HG03095 (cell line): Measurements from ENCODE around the gene SLC6A19.

Experiments
- ATAC-seq: cut with Tn5 transposase; IDR thresholded peaks from one replicate; pipeline ENCODE4 v1.9.1; 2021; ENCODE audit warnings: moderate library complexity; ENCODE audit not compliant: unreplicated experiment

The SLC6A19 gene

DNA sequence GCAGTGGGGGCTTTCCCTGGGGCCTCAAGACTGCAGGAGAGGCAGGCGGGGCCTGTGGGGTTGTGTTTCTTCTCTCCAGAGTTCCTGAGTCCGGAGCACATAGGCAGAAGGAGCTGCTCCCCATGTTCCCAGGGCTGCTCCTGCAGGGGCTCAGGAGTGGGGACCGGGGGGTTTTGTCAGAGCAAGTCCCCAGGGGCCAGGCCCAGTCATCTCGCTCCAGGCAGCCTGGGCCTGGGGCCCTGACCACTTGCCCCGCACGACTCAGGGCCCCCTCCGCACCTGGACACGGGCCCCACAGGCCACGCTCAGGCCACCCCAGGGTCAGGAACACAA is 22.0 kb upstream of the SLC6A19 start:
- no peak for ATAC-seq

DNA sequence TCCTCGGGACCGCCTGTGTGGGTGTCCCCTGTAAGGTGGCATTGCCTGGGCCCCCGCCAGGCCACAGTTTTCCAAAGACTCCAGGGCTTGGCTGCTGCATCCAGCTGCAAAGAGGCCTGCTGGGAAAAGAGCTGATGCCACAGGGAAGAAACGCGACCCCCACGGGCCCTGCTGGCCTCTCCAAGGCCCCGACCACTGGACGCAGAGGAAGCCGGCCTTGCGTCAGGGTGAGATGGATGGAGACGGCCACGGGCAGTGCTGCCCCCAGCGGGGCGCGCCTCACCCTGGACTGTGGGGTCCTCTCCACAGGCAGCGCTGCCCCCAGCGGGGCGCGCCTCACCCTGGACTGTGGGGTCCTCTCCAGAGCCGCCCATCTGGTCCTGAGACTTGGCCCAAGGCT is 21.3 kb upstream of the SLC6A19 start:
- no peak for ATAC-seq

DNA sequence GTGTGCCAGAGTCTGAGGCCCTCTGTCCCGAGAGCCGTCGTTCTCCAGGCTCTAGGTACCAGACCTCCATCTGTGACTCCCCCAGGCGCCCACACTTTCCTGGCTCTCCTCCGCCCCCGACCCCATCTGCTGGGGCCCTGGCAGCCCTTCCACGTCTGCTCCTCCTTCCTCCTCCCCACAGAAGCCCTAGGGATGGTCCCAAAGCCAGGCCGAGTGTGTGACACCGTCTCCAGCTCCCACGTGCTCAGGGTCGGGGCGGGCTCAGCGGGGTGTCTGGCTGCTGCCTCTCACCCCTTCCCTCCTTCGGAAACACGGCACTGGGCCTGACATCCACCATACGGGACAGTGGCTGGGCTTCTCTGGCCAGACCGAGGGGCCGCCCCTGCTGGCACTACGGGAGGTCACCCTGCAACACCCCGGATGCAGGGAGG is 20.5 kb upstream of the SLC6A19 start:
- ATAC-seq, result no peak

DNA sequence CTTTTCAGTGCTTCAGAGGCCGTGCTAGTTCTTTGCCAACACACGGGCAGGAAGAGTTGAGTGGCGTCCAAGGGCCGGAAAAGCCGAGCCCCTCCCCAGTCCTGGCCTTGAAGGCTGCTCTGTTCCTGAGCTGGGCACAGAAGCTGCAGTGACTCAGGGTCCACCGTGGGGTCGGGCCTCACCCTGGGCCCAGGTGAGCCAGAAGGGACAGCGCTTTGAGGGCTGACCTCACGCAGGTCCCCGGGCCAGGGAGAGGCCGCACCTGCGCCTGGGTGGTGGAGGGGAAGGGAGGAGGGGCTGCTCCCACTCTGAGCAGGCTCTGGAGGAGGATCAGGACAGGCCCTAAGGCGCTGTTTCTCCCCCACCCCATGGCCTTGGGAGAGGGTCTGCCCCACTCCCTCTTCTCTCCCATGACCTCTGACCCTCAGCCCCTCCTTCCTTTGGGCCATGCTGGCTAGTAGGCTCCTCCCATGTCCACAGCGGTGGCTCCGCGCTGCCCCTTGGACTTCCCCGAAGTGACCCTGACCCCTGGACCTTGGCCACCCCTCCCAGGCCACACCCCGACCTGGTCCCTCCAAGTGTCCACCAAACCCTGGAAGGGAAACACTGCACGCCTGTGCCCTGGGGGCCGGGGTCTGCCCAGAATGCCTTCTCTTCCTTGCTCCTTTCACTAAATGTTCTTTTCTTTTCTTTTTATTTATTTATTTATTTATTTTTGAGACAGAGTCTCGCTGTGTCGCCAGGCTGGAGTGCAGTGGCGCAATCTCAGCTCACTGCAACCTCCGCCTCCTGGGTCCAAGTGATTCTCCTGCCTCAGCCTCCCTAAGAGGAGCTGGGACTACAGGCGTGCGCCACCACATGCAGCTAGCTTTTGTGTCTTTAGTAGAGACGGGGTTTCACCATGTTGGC is 19.7 kb upstream of the SLC6A19 start:
- no peak for ATAC-seq

DNA sequence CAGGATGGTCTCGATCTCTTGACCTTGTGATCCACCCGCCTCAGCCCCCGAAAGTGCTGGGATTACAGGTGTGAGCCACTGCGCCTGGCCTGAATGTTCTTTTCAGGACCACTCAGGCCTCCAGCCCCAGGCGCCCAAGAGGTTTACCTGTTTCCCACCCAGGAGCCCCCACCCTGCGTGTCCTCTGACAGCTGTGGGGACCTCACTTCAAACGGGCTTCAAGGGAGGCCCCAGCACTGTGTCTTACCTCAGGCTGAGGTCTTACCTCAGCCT is 19.1 kb upstream of the SLC6A19 start:
- no peak for ATAC-seq

DNA sequence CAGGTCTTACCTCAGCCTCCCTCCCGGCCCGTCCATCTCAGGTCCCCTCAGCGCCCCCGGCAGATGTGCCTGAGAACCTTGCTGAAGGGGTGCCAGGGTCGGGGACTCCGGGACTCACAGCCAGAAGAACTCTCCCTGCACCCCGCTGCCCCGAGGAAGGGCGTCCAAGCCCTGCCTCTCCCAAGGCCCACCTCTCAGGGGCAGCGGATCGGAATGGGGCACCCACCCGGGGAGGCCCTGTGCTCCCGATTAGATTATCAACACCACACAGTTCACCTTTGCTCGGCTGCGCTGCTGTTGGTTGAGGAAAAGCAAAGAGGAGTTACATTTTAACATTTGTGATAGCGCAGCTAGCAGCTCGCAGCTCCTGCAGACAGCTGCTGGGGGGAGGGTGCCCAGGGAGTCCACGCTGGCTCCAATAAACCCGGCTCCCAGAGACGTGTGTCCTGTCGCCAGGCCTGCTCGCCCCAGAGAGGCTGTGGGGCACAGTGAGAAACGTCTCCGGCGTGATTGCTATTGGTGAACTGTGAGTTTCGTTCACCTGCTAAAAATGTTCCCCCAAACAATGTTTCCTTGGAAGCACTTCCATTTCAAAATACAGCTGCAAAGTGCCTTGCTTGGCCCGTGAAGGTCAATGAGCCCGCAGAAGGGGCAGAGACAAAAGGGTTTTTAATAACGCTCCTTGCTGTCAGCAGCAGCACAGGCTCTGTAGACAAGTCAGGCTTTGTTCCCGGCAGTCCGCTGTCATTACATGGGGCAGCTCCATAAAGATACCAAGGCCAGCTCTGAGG is 18.6 kb upstream of the SLC6A19 start:
- ATAC-seq, result no peak

DNA sequence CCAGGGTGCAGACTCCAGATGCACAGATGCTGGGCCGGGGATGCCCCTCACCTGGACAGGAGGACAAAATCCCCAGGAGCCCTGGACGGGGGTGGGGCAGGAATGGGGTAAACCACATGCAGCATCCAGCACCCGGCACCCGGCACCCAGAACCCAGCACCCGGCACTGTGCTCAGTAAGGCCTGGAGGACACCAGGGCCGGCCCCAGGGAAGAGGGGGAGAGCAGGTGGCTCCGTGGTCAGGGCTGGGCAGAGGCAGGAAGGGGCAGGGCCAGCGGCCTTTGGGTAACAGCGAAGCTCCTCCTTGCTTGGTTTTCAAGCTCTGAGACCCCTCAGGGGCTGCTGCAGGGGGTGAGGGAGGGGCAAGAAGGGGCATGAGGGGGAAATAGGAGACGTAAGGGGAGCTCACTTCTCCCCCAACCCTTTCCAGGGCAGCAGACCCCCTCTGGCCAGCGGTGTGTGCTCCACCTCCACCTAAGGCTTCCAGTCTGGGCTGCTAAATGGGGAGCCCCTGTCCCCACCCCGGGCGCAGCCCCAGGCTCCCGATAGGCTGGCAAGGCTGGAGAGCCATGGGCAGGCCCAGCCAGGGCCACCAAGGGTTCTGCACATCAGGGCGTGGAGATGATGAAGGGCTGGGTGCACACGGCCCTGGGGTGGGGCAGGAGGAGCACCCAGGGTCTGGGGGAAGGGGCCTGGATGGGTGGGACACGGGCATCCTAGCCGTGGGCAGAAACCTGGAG is 17.8 kb upstream of the SLC6A19 start:
- no peak for ATAC-seq

DNA sequence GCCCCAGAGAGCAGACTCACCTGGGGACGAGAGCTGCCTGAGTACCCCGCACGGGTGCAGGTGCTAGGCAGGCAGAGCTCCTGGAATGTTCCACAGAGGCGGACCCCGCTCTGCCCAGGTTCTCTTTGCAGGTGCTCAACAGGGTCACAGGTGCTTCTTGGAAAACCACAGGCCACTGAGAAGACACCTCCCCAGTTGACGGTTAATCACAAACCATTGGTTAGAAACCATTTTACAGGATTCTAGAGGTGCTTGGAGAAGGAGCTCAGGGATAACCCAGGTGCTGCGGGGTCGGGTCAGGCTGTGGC is 17.3 kb upstream of the SLC6A19 start:
- no peak for ATAC-seq

DNA sequence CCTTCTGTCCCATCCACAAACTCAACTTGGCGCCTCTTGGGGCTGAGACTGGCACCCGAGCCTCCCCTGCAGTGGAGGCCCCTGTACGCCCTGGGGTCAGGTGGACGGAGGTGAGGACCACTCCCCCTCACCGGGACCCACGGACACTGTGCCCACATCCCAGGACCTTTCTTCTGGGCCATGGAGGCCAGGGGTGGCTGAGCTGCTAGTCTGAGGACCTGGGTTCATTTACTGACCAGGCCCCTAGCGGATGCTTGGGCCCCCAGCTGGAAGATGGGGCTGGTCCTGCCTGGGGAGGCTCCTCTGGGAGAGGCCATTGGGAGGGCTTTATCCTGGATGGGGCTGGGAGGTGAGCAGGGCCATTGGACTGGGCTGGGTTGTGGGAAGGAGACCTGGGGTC is 16.9 kb upstream of the SLC6A19 start:
- no peak for ATAC-seq

DNA sequence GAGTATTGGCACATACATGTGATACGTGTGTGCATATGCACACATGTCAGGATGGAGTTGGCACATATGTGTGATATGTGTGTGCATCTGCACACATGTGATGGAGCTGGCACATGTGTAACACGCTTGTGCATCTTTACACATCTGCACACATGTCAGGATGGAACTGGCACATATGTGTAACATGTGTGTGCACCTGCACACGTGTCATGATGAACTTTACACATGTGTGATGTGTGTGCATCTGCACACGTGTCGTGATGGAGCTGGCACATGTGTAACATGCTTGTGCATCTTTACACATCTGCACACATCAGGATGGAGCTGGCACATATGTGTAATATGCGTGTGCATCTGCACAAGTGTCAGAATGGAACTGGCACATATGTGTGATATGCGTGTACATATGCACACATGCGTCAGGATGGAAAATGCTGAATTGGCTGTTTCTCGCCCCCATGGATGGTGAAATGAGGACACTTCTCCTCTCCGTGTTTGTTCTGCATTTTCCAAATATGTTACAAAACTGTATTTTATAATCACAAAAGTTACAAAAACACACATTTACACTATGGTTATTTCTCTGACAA is 16.3 kb upstream of the SLC6A19 start:
- ATAC-seq, result no peak

DNA sequence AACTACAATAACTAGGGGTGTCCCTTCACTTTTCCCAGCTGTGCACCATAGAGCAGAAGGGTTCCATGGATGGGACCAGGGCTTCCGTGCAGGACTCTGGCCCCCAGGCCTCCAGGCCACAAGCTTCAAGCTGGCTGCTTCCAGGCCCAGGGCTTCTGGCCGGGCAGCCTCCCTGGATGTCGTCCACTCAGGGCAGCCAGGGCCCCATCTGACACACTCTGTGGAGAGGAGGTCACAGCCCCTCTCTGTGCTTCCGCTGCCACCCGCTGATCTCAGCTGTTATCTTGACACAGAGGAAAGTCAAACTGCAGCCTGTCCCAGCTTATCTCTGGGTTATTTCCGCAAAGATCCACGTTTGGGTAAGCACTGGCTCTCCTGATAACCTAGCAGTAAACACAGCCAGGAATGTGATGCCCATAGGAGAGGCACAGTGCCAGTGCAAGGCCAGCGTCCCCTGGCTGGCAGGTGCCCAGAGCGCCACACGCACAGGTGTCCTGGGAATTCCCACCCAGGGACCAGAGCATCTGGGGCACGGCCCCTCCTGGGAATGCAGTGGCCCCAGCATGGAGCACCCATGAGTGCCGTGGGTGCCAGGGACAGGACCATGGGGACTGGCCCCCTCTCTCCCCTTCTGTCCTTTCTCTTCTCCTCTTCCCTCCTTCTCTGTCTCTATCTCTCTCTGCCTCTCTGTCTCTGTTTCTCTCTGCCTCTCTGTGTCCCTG is 15.6 kb upstream of the SLC6A19 start:
- ATAC-seq, result no peak

DNA sequence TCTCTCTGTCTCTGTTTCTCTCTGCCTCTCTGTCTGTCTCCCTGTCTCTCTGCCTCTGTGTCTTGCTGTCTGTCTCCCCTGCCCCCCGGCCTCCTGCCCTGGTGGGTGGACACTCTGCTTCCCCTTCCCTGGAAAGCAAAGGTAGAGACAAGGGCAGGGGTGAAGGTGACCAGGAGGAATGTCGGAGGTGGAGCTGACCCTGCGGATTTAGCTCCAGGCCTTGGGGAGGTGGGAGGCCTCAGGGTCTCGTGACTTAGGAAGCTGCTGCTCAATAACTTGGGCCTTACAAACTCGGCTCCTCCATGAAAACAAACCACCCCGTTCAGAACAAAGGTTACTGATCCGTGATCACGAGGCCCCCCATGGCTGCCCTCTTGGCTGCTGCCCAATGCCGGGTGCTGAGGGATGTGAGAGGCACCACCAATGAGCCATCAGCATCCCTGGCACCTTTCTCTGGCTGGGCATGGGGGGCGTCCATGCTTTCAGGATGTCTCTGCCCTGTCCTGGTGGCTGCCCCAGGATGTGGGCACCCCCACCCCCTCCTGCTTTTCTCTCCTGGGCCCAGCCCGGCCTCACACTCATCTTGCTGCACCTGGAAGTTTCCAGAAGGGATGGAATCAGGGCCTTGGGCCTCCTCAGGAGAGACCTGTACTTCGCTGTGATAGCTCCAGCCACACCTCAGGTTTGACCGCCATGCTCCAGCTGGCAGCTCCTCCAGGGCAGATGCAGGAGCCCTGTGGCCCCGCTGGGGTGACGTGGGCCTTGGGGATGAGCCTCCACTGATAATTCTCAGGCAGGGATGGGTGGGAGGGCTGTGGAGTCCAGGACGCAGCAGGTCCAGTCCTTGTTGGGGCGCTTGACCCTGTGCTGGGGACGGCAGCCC is 14.8 kb upstream of the SLC6A19 start:
- no peak for ATAC-seq

DNA sequence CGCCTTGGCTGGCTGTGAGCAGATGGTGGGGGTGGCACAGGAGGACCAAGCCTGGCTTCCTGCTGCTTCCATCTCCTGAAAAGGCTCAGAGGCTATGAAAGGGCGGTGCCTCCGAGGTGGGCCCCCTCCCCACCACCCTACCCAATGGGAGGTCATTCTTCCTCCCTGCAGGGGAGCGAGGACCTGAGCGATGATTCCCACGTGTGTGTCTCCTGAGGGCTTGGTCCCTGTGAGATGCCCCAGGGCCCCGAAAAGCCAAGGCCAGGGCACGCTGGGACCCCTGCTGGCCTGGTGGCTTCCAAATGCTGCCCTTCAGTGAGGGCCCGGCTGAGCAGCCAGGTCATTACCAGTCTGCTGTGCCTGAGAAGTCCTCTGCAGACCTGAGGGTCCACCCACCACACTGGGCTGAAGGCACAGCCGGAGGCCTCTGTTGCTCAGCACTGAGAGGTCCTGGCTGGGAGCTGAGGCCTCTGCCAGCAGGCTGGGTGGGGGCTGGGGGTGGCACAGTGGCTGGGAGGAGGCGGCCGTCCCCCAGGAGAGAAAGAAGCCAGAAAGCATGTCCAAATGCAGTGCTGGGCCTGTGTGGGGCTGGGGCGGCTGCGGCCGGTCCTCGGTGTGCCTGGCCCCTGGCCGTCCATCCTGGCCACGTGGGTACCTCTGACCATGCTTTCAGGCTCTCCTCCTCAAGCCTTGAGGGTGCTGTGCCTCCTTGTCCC is 14.0 kb upstream of the SLC6A19 start:
- no peak for ATAC-seq

DNA sequence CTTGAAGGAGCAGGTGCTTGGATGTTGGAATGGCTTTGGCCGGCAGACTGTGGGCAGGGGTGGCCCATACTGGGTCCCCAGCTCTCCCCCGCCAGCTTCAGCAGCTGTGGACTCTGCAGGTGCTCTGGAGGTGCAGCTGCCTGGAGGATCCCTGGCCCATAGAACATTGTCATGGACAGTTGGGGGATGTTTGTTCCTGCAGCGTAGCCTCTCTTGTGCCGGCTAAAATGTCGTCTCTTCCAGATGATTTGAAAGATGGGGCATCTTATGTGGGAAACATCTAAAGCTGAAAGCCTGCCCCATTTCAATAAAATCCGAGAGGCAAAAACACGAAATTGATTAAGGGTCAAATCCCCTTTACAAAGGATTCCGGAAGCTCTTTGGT is 13.5 kb upstream of the SLC6A19 start:
- no peak for ATAC-seq

DNA sequence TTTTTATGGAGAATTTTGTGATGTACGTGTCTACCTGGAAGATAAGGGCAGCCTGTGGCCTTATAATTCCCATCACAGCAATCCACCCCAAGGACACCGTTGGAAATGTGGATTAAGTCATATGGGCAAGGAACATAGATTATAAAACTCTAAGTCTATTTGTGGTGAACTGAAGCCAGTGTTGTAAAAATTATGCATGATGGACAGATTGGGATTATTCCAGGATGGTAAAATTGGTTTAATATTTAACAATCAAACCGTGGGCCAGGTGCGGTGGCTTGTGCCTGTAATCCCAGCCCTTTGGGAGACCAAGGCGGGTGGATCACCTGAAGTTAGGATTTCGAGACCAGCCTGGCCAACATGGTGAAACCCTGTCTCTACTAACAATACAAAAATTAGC is 12.9 kb upstream of the SLC6A19 start:
- ATAC-seq, result no peak

DNA sequence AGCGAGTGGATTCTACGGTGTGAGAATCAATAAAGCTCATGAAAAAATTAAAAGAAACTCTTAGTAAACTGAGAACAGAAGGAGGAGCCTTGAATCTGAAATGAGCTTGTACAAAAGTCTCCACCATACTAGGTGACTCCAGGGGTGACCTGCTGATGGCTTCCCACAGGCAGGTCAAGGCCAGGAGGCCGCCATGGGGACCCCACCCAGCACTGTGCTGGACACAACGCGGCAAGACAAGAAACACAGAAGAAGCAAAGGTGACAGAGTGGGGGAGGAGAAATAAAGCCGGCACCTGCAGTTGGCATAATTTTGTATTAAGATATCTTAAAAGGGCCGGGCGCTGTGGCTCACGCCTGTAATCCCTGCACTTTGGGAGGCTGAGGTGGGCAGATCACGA is 12.1 kb upstream of the SLC6A19 start:
- ATAC-seq, result no peak

DNA sequence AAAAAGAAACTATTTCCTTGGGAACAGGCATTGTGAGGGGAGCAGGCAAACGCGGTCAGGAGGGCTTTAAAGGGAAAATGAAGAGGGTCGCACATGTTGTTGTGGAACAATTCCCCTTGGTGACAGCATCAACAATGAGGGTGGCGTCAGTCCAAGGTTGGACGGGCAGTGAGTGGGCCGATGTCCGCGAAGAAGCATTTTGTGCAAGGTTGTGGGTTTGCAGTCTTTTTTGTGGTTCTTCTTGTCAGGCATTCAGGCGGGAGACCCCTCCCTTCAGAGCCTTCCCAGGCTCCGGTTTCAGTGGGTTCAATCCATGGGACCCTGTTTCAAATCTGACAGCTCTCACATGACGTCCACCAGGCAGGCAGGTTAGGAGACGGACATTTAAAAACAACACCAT is 11.1 kb upstream of the SLC6A19 start:
- no peak for ATAC-seq

DNA sequence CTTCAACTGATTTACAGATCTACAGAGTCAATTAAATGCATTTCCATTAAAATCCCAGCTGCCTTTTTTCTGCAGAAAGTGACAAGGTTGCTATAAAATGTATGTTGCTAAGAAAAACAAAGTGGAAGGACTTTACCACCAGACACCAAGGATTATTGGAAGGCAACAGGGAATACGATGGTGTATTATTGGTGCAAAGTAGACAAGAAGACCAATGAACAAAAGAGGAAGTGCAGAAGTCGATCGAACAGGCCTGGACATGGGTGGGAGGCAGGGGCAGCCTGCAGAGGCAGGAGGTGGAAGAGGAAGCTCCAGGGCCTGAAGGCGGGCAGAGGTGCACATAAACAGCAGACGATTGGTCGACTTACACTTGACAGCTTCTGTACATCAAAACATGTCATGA is 10.6 kb upstream of the SLC6A19 start:
- ATAC-seq, result no peak

DNA sequence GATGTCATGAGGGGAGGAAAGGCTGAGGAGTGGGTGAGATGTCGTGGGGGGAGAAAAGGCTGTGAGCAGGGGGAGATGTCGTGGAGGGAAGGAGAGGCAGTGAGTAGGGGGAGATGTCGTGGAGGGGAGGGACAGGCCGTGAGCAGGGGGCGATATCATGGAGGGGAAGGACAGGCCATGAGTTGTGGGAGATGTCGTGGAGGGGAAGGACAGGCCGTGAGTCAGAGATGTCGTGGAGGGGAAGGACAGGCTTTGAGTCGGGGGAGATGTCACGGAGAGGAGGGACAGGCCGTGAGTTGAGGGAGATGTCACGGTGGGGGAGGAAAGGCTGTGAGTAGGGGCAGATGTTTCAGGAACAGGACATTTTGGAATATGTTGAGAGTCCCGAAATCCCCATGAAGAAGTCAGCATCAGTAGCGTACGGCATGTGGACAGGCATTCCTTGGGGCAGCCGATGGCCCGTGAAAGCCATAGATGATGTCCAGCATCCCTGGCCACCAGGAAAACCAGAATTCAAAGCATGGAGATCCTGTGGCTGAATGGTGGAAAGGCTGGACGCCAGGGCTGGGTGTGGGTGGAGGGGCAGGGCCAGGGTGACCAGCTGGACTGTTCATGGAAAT is 8.3 kb upstream of the SLC6A19 start:
- no peak for ATAC-seq
